TTC549 (cell line): Measurements from ENCODE around the gene OR52D1.

Experiments used
- FAIRE-seq: peaks from 2 replicates; lab custom pipeline; 2012; peaks lifted over from hg19 to GRCh38; lab: Jason Lieb, UNC

Gene OR52D1

DNA sequence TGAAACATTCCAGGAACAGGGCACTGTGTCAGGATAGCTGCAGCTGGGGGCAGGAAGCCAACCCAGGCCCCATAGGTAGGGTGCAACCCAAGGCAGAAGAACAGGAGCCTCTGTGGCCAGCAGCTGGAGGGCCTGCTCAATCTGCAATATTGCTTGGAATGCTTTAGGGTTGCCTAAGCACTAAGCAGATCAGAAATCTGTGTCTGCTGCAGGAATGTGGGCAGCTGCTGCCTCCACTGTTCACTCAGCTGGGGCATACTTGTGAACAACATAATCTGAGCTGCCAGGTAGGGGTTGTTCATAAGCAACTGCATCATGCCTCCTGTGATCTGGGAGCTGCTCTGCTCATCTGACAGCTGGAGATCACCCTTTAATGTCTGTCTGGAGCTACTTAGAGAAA, 26.4 kb downstream of the OR52D1 start:
- FAIRE-seq, result no peak

DNA sequence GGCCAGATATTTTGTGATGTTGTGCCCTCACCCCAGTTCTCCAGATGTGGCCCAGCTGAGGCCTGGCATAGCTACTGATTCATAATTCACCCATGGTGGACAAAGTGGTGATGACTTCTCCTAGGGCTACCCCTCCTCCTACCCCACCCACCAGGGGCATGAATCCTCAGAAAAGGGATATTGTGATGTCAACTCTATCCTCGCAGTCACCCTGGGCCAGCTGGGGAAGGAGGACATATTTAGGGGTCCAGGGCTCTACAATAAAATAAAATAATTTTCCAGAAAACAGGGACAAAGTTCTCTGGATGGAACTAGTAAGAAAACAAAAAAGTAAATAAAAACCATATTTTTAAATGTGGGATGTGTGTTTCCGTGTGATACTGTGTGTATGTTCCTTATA, 28.1 kb downstream of the OR52D1 start, which contains the start of gene UBQLNL:
UBQLNL (minus strand) TSS at position 101 of the 400 bp plus-strand sequence. CDS start 258 bp downstream, outside the sequence.
- FAIRE-seq, result no peak

GRCh38 chr11:5521540-5521939, 33.1 kb downstream of the OR52D1 start:
- no peak for FAIRE-seq

- no peak for FAIRE-seq
These were observed 33.8 kb downstream of the OR52D1 start for GRCh38 chr11:5522308-5522707.

- no peak for FAIRE-seq
These were observed 36.3 kb downstream of the OR52D1 start for GRCh38 chr11:5524756-5525155.

DNA sequence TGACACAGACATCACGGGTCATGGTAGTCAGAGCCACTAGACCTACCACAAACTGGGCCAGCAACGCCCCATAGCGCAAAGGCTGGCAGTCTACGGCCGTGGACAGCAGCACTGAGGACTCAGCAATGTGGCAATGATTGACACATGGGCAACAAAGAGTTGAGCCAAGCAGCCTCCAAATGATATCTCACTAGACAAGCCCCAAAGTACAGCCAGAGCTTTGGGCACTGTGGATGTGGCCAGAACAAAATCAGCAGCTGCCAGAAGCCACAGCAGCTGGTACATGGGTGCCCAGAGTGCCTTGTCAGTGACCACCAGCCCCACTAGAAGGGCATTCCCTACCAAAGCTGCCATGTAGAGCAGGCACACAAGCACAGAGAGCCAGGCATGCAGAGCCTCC, 39.2 kb downstream of the OR52D1 start:
- no peak for FAIRE-seq

DNA sequence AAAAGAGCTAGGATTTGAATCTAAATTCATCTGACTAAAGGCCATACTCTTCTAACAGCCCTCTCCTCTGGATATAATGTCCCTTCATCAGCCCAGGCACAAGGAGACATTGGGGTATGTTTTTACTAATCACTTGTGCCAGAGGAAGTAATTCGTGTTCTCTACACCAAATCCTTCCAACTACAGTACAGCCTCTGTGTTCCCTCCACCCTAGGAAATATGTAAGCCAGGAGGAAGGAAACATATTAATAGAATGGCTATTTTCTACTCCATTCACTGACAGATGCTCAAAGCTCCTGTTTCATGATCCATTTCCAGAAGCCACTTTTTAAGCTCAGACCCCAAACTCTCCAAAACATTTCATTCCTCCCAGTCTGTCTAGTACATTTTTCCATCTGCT, 40.0 kb downstream of the OR52D1 start:
- no peak for FAIRE-seq

DNA sequence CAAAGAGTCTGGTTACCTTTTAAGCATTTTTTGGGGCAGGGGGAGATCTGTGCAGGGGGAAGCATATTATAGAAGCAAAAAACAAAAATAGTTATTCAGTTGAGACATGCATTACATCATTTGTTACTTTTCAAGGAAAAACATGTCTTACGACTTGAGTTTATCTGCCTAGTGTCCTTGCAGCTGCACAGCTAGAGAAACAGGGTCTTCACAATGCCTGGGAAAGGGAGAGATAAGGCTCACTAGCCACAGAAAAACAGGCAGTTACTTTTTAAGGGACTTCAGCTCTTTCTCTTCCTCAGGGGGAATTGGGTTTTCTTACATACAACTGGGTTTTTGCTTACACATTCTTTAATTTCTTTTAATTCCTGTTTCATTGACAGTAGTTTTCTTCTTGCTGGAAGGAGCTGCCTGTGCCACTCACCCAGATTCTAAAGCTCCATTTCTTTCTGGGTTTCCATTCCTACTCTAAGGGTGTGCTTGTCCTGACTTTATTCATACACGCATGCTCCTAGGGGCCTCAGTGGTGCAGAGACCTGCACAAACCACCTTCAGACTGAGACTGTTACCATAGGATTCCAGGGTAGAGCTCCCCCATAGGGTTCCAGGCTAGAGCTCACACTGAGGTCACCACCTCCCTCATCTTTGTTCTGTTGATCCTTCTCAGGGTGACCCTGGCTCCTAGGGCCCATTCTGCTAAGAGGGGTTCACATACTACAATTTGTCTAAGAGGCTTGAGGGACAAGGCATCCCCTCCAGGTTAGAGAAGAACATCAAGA, 42.8 kb downstream of the OR52D1 start:
- FAIRE-seq, result no peak

DNA sequence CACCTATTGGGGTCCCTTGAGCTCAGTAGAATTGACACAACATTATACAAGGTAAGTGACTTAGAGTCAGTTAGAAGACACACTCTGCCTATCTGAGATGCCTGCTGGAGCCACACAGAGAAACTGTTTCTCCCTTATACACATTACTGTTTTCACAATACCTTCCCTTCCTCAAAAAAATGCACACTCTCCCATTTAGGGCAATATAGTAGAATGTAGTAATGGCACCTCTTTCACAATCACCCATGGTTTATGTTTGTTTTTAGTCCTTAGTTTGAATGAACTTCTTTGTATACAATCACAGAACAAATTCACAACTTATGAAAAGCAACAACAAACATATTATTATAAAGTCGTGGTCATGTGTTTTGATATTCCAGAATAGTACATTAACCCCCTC, 45.6 kb downstream of the OR52D1 start:
- FAIRE-seq, result no peak

DNA sequence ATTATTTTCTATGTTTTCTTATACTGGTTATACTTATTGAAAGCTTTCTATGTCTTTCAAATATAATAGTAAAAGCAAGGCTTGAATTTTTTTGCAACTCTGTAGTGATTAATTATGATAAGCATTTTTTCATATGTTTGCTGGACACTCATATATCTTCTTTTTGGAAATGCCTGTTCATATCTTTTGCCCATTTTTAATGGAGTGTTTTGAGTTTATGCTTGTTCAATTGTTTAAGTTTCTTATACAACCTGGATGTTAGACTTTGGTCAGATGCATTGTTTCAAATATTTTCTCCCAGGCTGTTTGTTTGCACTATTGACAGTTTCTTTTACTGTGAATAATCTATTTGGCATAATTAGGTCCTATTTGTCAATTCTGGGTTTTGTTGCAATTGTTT, 48.0 kb downstream of the OR52D1 start:
- FAIRE-seq, result no peak
